ENCODE results near the gene SLC17A8. TPM values are rescaled to one million over a fixed set of nuclear protein-coding genes. Genes with fewer than 3 reads are reported as not detected.

SLC17A8 gene
- total RNA-seq, 1 donor from 2014 or later = not detected

- DNase-seq (ENCODE audit: low read depth) = no peak
- Histone ChIP-seq H3K36me3 (ENCODE audit: control insufficient read depth, insufficient read depth, low read length) (no peaks in the 10 kb centered on the region), H3K4me3 (ENCODE audit: low read depth, low read length) (no peak overlapping the region), H3K27me3 (ENCODE audit: control insufficient read depth, insufficient read depth, low read length) (no peaks in the 10 kb centered on the region)
- TF ChIP-seq CTCF (IDR thresholded peaks at IDR 0.05; ENCODE audit: insufficient read depth, low read length, poor library complexity, severe bottlenecking) = no peak
Measured at GRCh38 chr12:100434177-100434576, 77.3 kb downstream of the SLC17A8 start.

- no peak for DNase-seq (ENCODE audit: low read depth)
- H3K36me3 ChIP-seq (ENCODE audit: control insufficient read depth, insufficient read depth, low read length) = no peaks in the 10 kb centered on the region
- no peak overlapping the region for H3K4me3 ChIP-seq (ENCODE audit: low read depth, low read length)
- no peaks in the 10 kb centered on the region for H3K27me3 ChIP-seq (ENCODE audit: control insufficient read depth, insufficient read depth, low read length)
- TF ChIP-seq CTCF (IDR thresholded peaks at IDR 0.05; ENCODE audit: insufficient read depth, low read length, poor library complexity, severe bottlenecking) = no peak
Measured at GRCh38 chr12:100435957-100436356, 79.1 kb downstream of the SLC17A8 start.

DNA sequence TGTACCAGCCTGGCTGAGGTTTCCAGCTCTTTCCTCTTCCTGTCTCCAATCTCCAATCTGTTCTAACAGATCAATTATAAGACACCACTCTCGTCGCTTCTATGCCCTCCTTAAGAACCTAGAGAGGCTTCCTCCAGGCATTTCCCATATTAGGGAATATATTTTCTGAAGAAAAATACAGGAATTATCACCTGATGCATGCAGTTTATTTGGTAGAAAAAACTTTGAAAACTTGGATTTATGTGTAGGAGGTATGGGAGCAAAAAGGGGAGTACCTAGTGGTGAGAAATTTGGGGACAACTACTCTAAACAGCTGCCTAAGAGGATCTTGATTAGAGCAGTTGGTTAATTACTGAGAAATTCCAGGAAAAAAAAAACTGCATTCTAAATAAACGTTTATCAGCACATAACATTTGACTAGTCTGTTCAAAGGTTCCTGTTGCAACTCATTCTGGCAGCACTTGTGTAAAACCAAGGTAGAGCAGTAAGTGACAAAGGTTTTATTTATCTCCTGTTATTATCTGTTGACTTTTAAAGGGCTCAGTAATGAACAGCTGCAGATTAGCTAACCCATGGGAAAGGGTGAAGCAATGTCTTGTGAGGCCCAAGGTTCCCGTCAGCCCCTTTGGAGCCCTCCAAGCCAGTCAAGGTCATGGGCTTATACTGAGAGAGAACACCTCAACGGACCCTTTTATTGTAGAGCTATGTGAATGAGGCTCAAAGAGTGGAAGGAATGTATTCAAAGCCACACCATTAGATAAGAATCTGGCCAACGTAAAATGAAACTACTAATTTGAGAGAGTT, 80.4 kb downstream of the SLC17A8 start:
- TF ChIP-seq CTCF (IDR thresholded peaks at IDR 0.05; ENCODE audit: insufficient read depth, low read length, poor library complexity, severe bottlenecking) = no peak
- Histone ChIP-seq H3K4me3 (ENCODE audit: low read depth, low read length) (no peak overlapping the region), H3K36me3 (ENCODE audit: control insufficient read depth, insufficient read depth, low read length) (no peaks in the 10 kb centered on the region), H3K27me3 (ENCODE audit: control insufficient read depth, insufficient read depth, low read length) (no peaks in the 10 kb centered on the region)
- DNase-seq (ENCODE audit: low read depth) = no peak

- TF ChIP-seq CTCF (IDR thresholded peaks at IDR 0.05; ENCODE audit: insufficient read depth, low read length, poor library complexity, severe bottlenecking) = no peak
- Histone ChIP-seq H3K36me3 (ENCODE audit: control insufficient read depth, insufficient read depth, low read length) (no peaks in the 10 kb centered on the region), H3K4me3 (ENCODE audit: low read depth, low read length) (no peak overlapping the region)
Measured at GRCh38 chr12:100439797-100440196, 82.9 kb downstream of the SLC17A8 start.

DNA sequence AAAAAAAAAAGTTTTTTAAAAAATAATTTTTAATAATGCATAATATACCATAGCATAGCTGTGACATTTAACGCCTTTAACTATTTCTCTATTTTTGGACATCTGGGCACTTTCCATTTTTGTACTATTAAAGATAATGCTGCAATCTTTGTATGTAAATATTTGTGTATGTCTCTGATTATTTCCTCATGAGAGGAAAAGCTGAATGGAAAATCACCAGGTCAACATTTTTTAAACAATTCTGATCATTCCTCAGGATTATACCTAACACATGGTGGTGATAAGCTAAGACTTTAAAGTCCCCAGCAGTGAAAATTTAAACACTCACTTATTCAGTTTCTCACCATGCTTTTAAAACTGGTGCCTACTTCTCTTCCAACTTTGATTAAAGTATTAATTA, 85.5 kb downstream of the SLC17A8 start:
- Histone ChIP-seq H3K36me3 (ENCODE audit: control insufficient read depth, insufficient read depth, low read length) (no peaks in the 10 kb centered on the region), H3K4me3 (ENCODE audit: low read depth, low read length) (no peak overlapping the region), H3K27me3 (ENCODE audit: control insufficient read depth, insufficient read depth, low read length) (no peaks in the 10 kb centered on the region)
- no peak for TF ChIP-seq CTCF (IDR thresholded peaks at IDR 0.05; ENCODE audit: insufficient read depth, low read length, poor library complexity, severe bottlenecking)
- DNase-seq (ENCODE audit: low read depth) = no peak

More at GRCh38 chr12:100439797-100440196, 82.9 kb downstream of the SLC17A8 start:
- H3K27me3 ChIP-seq (ENCODE audit: control insufficient read depth, insufficient read depth, low read length) = no peaks in the 10 kb centered on the region
- DNase-seq (ENCODE audit: low read depth) = no peak

- no peaks in the 10 kb centered on the region for H3K27me3 ChIP-seq (ENCODE audit: control insufficient read depth, insufficient read depth, low read length)
- no peak for DNase-seq (ENCODE audit: low read depth)
- H3K36me3 ChIP-seq (ENCODE audit: control insufficient read depth, insufficient read depth, low read length) = no peaks in the 10 kb centered on the region
- H3K4me3 ChIP-seq (ENCODE audit: low read depth, low read length) = no peak overlapping the region
- TF ChIP-seq CTCF (IDR thresholded peaks at IDR 0.05; ENCODE audit: insufficient read depth, low read length, poor library complexity, severe bottlenecking) = no peak
Measured at GRCh38 chr12:100443434-100443833, 86.6 kb downstream of the SLC17A8 start.
